A673 (cell line): Measurements from ENCODE around the gene SAMD10.

Experiments used
- EZH2 ChIP-seq: fragments of 200-600 bp; sonication (generic); IDR thresholded peaks from 2 replicates; pipeline ENCODE4 v1.6.1; 2017; ENCODE audit warnings: borderline replicate concordance, low read depth, mild to moderate bottlenecking, mixed read lengths, antibody characterized with exemption, low read length; ENCODE audit not compliant: poor library complexity, severe bottlenecking
- TF ChIP-seq, protein P1 (sequence below): fragments of 300-800, 200-600 bp; sonication (generic); conservative IDR thresholded peaks from 2 replicates; pipeline ENCODE4 v1.5.1; 2017; ENCODE audit warnings: low read depth, mild to moderate bottlenecking, antibody characterized with exemption, low read length, moderate library complexity, mixed read lengths

DNA sequence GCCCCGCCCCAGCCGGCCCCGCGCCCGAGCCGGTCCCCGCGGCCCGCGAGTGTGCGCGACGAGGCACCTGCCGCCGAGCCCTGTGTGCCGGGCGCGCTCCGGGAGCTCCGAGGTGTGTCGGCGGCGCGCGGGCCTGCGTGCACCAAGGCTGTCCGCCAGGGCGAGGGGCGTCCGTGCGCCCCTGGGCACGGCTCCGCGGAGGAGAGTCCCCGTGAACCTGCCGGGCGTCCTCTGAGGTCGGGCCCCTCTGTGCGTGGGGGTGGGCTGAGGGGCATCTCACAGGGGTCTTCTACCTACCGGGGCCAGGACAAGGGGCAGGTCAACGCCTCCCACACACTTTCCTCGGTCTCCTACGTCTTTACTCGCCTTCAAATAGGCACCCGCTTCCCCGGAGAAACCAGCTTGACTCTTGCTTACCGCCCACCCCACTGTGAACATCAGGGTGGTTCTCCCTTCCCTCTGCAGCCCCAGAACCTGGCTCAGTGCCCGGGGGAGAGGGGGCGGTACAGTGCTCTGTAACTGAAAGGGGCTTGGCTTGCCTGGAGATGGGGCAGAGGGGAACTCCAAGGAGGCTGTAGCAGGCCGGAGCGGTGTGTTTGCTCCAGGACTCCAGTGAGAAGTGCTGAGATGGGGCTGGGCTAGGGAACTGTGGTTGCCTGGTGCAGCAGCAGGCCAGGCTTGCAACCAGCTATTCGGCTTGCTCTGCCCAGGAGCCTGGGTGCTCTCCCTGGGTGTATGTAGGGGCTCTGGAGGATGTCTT is at the start of gene SAMD10:
- TF ChIP-seq, protein P1, sequence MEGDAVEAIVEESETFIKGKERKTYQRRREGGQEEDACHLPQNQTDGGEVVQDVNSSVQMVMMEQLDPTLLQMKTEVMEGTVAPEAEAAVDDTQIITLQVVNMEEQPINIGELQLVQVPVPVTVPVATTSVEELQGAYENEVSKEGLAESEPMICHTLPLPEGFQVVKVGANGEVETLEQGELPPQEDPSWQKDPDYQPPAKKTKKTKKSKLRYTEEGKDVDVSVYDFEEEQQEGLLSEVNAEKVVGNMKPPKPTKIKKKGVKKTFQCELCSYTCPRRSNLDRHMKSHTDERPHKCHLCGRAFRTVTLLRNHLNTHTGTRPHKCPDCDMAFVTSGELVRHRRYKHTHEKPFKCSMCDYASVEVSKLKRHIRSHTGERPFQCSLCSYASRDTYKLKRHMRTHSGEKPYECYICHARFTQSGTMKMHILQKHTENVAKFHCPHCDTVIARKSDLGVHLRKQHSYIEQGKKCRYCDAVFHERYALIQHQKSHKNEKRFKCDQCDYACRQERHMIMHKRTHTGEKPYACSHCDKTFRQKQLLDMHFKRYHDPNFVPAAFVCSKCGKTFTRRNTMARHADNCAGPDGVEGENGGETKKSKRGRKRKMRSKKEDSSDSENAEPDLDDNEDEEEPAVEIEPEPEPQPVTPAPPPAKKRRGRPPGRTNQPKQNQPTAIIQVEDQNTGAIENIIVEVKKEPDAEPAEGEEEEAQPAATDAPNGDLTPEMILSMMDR, result no peak
- TF ChIP-seq EZH2, result no peak
